Ammon's horn (tissue), 1 donor: ENCODE measurements around the gene KDM7A.
"Not testable (repeated sequence)": the region's sequence is repeated elsewhere in the genome, so short reads cannot be mapped to it uniquely, and the experiment has no call there.

Source experiments
- DNase-seq: peaks from one replicate; pipeline ENCODE4 v3.0.0-alpha.2; 2016; ENCODE audit warnings: low spot score

Gene KDM7A

GRCh38 chr7:140202942-140203341 lies 26.2 kb upstream of the KDM7A start:
- not testable (repeated sequence) for DNase-seq

- no peak for DNase-seq
Observed at GRCh38 chr7:140201393-140201792, 24.6 kb upstream of the KDM7A start.

- peak; percentile 35 for DNase-seq
Observed at GRCh38 chr7:140200061-140200989, 23.5 kb upstream of the KDM7A start.

- no peak for DNase-seq
Observed at GRCh38 chr7:140197938-140198337, 21.2 kb upstream of the KDM7A start.

- no peak for DNase-seq
Observed at GRCh38 chr7:140197218-140197890, 20.6 kb upstream of the KDM7A start.

GRCh38 chr7:140196361-140197217 lies 19.8 kb upstream of the KDM7A start:
- DNase-seq, result no peak

GRCh38 chr7:140195859-140196258 lies 19.1 kb upstream of the KDM7A start:
- DNase-seq, result no peak

GRCh38 chr7:140192620-140193019 lies 15.8 kb upstream of the KDM7A start:
- no peak for DNase-seq

GRCh38 chr7:140192176-140192575 lies 15.4 kb upstream of the KDM7A start:
- DNase-seq, result no peak

GRCh38 chr7:140190588-140190987 lies 13.8 kb upstream of the KDM7A start:
- DNase-seq, result no peak

- no peak for DNase-seq
Observed at GRCh38 chr7:140189917-140190316, 13.1 kb upstream of the KDM7A start.

- no peak for DNase-seq
Observed at GRCh38 chr7:140182917-140183316, 6.1 kb upstream of the KDM7A start.

- DNase-seq, result no peak
Observed at GRCh38 chr7:140179339-140179738, 2.6 kb upstream of the KDM7A start.

- no peak for DNase-seq
Observed at GRCh38 chr7:140176122-140176701, 571 bp downstream of the KDM7A start.

- peak; percentile 94 for DNase-seq
Observed at GRCh38 chr7:140175221-140176121, 1.3 kb downstream of the KDM7A start.

- DNase-seq, result no peak
Observed at GRCh38 chr7:140174217-140174616, 2.6 kb downstream of the KDM7A start.

GRCh38 chr7:140170375-140170774 lies 6.4 kb downstream of the KDM7A start:
- DNase-seq, result no peak

GRCh38 chr7:140168816-140169215 lies 8.0 kb downstream of the KDM7A start:
- no peak for DNase-seq

- DNase-seq, result no peak
Observed at GRCh38 chr7:140165422-140165821, 11.4 kb downstream of the KDM7A start.

GRCh38 chr7:140162081-140162480 lies 14.7 kb downstream of the KDM7A start:
- DNase-seq, result not testable (repeated sequence)

GRCh38 chr7:140161047-140161446 lies 15.7 kb downstream of the KDM7A start:
- no peak for DNase-seq
